CD4-positive, alpha-beta T cell treated with Interleukin-4 for 1 hour (primary cell): ENCODE results near the gene UGT1A5.
"Not testable (repeated sequence)": the region's sequence is repeated elsewhere in the genome, so short reads cannot be mapped to it uniquely, and the experiment has no call there.

Experiments used
- DNase-seq, 2 donors: peaks; one replicate each; pipeline ENCODE4 v3.0.0-alpha.2; 2020 to 2022

Gene UGT1A5

DNA sequence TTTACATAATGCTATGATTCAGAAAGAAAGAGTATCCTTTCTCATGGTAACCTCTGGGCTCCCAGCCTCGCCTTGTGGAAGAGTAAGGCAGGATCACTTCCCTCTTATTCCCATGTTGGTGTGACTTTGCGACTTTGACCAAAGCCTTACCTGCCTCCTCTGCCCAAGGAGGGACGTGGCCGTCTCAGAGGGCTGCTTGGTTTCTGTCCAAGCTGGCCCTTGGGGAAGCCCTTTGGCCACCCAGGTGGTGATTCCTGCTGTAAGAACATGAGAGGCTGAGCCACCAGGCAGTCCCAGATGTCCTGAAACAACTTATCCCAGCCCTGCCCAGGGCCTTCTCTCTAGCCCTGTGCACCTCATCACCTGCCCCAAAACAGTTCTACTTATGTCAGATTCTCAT, 14.0 kb upstream of the UGT1A5 start:
- no peak for DNase-seq

GRCh38 chr2:233699424-233700027, 13.2 kb upstream of the UGT1A5 start:
- DNase-seq = no peak

- DNase-seq = no peak
Observed at GRCh38 chr2:233700028-233700635, 12.6 kb upstream of the UGT1A5 start.

DNA sequence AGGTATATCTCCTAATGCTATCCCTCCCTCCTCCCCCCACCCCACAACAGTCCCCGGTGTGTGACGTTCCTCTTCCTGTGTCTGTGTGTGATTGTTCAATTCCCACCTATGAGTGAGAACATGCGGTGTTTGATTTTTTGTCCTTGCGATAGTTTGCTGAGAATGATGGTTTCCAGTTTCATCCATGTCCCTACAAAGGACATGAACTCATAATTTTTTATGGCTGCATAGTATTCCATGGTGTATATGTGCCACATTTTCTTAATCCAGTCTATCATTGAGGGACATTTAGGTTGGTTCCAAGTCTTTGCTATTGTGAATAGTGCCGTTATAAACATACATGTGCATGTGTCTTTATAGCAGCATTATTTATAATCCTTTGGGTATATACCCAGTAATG, 11.9 kb upstream of the UGT1A5 start:
- DNase-seq = not testable (repeated sequence)

DNA sequence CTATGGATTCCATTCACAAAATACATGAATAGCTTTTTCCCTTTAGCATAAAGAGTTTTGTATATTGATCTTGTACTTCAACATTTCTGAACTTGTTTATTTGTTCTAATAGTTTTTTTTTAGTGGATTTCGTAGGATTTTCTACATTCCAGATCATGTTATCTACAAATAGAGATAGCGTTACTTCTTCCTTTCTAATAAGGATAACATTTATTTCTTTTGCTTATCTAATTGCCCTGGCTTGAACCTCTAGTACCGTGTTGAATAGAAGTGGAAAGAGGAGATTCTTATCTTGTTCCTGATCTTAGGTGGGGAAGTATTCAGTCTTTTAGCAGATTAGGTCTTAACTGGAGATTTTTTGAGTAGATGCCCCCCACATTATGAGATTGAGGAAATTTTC, 10.5 kb upstream of the UGT1A5 start:
- DNase-seq = no peak

- no peak for DNase-seq
Observed at GRCh38 chr2:233705911-233706506, 6.7 kb upstream of the UGT1A5 start.

- DNase-seq = no peak
Observed at GRCh38 chr2:233706720-233707119, 6.0 kb upstream of the UGT1A5 start.

DNA sequence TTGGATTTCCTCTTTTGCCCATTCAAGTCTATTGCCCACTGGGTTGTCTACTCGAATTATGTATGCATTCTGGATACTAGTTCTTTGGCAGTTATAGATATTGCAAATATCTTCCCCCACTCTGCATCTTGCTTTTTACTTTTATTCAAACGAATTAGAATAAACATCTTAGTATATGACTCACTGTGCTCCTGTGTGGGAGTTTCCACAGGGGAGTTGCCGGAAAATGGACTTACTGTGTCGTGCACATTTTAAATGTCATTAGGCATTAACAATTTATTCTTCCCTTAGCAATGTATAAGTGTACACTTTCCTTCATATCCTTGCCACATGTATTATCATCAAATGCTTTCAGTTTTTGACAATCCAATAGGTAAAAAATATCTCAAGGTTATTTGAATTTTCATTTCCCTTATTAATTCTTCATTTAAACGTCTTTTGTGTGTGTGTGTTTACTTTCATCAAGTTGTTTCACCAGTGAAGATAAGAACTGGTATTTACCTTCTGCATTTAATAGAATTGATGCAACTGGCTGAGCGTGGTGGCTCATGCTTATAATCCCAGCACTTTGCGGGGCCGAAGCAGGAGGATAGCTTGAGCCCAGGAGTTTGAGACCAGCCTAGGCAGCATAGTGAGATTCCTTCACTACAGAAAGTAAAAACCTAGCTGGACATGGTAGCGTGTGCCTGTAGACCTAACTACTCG, 4.6 kb upstream of the UGT1A5 start:
- no peak for DNase-seq

GRCh38 chr2:233708942-233709341, 3.8 kb upstream of the UGT1A5 start:
- no peak for DNase-seq

DNA sequence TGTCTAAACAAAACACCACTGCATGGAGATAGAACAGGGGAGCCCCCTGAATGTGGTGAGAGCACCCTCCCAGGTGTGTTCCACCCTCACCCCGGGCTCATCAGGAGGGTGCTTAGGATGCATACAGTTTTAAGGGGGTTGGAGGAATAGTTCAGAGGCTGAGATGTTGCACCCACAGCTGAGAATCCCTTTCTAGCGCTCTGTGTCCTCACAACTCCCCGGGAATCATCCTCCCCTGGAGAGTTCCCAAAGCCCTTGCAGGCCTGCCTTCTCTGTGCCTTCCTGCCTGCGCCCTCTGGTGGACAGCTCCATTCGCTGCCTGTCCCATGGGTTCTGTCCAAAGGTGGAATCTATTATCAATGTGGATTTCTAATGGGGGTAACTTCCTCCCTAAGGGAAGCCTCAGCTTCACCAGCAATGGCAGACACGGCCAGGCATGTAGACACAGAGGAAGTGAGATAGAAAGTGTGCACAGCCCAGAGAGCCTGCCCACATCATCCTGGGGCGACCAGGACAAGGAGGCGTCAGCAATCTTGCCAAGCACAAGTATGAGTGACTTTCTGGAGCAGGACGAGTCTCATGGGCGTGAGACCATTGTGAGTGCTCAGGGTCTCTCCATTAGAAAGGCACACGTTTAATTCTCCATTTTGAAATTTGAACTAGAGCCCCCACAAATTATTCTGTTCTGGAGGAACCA, 1.2 kb upstream of the UGT1A5 start:
- DNase-seq = peak; percentile 45 to 53

GRCh38 chr2:233713262-233713615, 532 bp downstream of the UGT1A5 start:
- DNase-seq = no peak

DNA sequence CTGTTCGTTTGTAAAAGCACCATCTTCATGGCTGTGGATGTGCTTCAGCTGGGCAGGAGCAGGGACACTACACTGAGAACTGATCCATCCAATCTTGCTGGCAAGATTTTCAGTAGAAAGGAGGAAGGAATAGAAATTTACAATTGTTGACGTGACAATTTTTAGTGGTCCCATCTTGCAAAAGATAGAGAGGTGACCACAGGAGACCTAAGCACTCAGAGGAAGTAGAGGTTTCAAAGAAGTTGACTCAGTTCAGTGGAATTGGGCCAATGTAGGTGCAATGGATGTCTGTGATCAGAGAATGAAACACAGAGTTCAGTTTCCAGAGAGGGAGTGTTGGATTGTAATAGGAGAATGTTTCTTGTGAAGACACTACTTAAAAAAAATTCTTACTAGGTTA, 1.4 kb downstream of the UGT1A5 start:
- no peak for DNase-seq

- no peak for DNase-seq
Observed at GRCh38 chr2:233718552-233718951, 5.8 kb downstream of the UGT1A5 start, which contains the start of gene UGT1A4. Gene UGT1A4 (plus strand): TSS chr2:233718736. CDS start chr2:233718821, 85 bp downstream.

- no peak for DNase-seq
Observed at GRCh38 chr2:233728723-233729301, 16.1 kb downstream of the UGT1A5 start, which contains the start of gene UGT1A3. Gene UGT1A3 (plus strand): TSS chr2:233729042. CDS start chr2:233729127, 85 bp downstream.

GRCh38 chr2:233736868-233737653, 24.4 kb downstream of the UGT1A5 start:
- DNase-seq = not testable (repeated sequence)

DNA sequence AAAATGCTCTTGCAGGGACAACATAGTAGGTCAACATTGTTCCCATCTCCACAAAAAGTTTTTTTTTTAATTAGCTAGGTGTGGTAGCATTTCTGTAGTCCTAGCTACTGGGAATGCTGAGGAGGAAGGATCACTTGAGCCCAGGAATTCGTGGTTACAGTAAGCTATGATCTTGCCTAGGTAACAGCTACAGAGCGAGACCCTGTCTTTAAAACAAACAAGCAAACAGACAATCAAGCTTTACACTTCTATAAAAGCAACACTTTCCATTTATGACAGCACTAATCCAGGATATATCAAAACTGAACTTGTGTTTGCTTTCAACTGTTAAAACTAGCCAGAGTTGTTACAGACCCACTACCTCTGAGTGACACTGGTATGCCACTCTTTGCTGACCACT, 28.2 kb downstream of the UGT1A5 start:
- no peak for DNase-seq

- no peak for DNase-seq
Observed at GRCh38 chr2:233743464-233744259, 31.0 kb downstream of the UGT1A5 start.

- DNase-seq = no peak
Observed at GRCh38 chr2:233745073-233745755, 32.5 kb downstream of the UGT1A5 start.

DNA sequence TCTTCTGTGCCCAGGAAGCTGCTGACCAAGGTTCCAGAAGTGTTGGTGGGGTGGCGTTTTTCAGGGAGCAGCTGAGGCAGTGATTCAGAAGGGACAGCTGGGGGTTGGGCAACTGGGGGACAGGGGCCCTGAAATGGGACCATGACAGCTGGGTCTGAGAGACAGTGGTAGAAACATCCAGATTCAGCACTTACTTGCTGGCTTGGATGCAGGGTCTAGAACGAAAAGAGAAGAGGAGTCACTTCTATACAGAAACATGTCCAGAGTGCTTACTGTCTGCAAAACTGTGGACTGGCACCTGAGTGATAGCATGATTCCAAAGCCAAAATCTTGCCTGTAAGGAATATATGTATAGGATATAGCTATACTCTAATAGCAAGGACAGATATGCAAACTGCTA, 33.1 kb downstream of the UGT1A5 start:
- not testable (repeated sequence) for DNase-seq
